K562 (cell line): ENCODE results near the gene UBE2D2. TPM values are rescaled to one million over a fixed set of nuclear protein-coding genes. Genes with fewer than 3 reads are reported as not detected.

Experiments used
- ETV5 ChIP-seq: sonication (generic); formaldehyde crosslinking; IDR thresholded peaks from 2 replicates; pipeline ENCODE4 v1.4.0; 2020; ENCODE audit warnings: low read depth, mild to moderate bottlenecking, missing genetic modification reagents
- FOSL1 ChIP-seq: fragments of 200-800 bp; sonication (Bioruptor generic); conservative IDR thresholded peaks from 2 replicates; pipeline ENCODE4 v1.6.1; 2016; ENCODE audit warnings: missing genetic modification characterization, missing compliant biosample characterization
- FOXA1 ChIP-seq: fragments of 450-650 bp; IDR thresholded peaks from 2 replicates; pipeline ENCODE4 v1.6.1; 2016; ENCODE audit warnings: mild to moderate bottlenecking, borderline replicate concordance
- GABPB2 ChIP-seq: fragments of 250-450 bp; sonication (Bioruptor Pico); conservative IDR thresholded peaks from 2 replicates; pipeline ENCODE4 v1.5.1; 2021; ENCODE audit warnings: mild to moderate bottlenecking
- GATA2 ChIP-seq: sonication (generic); formaldehyde crosslinking; IDR thresholded peaks from 2 replicates; pipeline ENCODE4 v1.4.0; 2020; ENCODE audit warnings: mild to moderate bottlenecking, missing genetic modification reagents
- JUND ChIP-seq, 2 experiments: IDR thresholded peaks; 2 replicates in 1 of 2; 3 replicates in 1 of 2; pipeline ENCODE4 v1.6.1; 2011; ENCODE audit warnings: borderline replicate concordance in 2 of 2, low read depth in 2 of 2, low read length in 2 of 2, improper control_type of control experiment in 1 of 2, missing biosample characterization in 1 of 2, missing genetic modification characterization in 1 of 2, missing genetic modification reagents in 1 of 2
- LCOR ChIP-seq: sonication (generic); formaldehyde crosslinking; IDR thresholded peaks from 2 replicates; pipeline ENCODE4 v1.8.0; 2022; ENCODE audit warnings: mild to moderate bottlenecking, missing genetic modification reagents
- LEF1 ChIP-seq: fragments of 450-650 bp; IDR thresholded peaks from 2 replicates; pipeline ENCODE4 v1.6.1; 2016; ENCODE audit warnings: mild to moderate bottlenecking
- RBM14 ChIP-seq: fragments of 200-400 bp; formaldehyde crosslinking; IDR thresholded peaks from 2 replicates; pipeline ENCODE4 v1.6.1; 2018; ENCODE audit warnings: low read depth, mild to moderate bottlenecking, low read length, moderate library complexity, borderline replicate concordance; ENCODE audit not compliant: insufficient read depth
- RBM22 ChIP-seq: fragments of 200-400 bp; formaldehyde crosslinking; IDR thresholded peaks from 2 replicates; pipeline ENCODE4 v1.6.1; 2018; ENCODE audit warnings: low read length, low read depth; ENCODE audit not compliant: poor library complexity, severe bottlenecking
- TCF3 ChIP-seq: sonication (generic); formaldehyde crosslinking; IDR thresholded peaks from 2 replicates; pipeline ENCODE4 v1.4.0; 2020; ENCODE audit warnings: mild to moderate bottlenecking, missing genetic modification reagents
- ZEB2 ChIP-seq: fragments of 450-650 bp; IDR thresholded peaks from 2 replicates; pipeline ENCODE4 v1.6.1; 2016
- ZNF232 ChIP-seq: sonication (generic); formaldehyde crosslinking; IDR thresholded peaks from 2 replicates; pipeline ENCODE4 v1.8.0; 2022; ENCODE audit warnings: mild to moderate bottlenecking, missing genetic modification reagents
- ZNF347 ChIP-seq: fragments of 450-650 bp; formaldehyde crosslinking; IDR thresholded peaks from 2 replicates; pipeline ENCODE4 v1.4.0; 2020; ENCODE audit warnings: low read depth, mild to moderate bottlenecking, moderate library complexity
- ZNF584 ChIP-seq: fragments of 200-800 bp; sonication (Bioruptor generic); IDR thresholded peaks from 2 replicates; pipeline ENCODE4 v1.6.1; 2016; ENCODE audit warnings: low read depth, mild to moderate bottlenecking, missing genetic modification characterization, missing compliant biosample characterization
- polyA plus RNA-seq, 8 experiments: library from polyadenylated mRNA; depleted of rRNA in 4 of 8; stranded (reverse) in 5 of 8; unstranded in 3 of 8; fragments of >200 nt; fragmentation: Nextera tagmentation in 2 of 8; fragmentation: Illumina TruSeq in 1 of 8; extraction: Ambion mirVana in 2 of 8; extraction: Trizol in 1 of 8; gene quantifications; 2 replicates each; pipeline versions ENCODE4 v1.2.1 to v1.2.3, GENCODE V29; 2011 to 2014; ENCODE audit warnings: inconsistent platforms in 1 of 8, missing spikeins in 1 of 8
- total RNA-seq, 7 experiments: library from RNA; depleted of rRNA in 6 of 7; stranded (reverse); fragments of >200 nt in 6 of 7; fragmentation: Illumina TruSeq in 2 of 7; extraction: Trizol in 2 of 7; gene quantifications; 2 replicates each; pipeline versions ENCODE4 v1.2.1 to v1.2.3, GENCODE V29; 2011 to 2021; ENCODE audit warnings: low replicate concordance in 1 of 7
- TF ChIP-seq, protein P1 (sequence below): fragments of 250-450 bp; sonication (Bioruptor Pico); IDR thresholded peaks from 2 replicates; pipeline ENCODE4 v1.8.0; 2021; ENCODE audit warnings: mild to moderate bottlenecking, moderate library complexity
- TF ChIP-seq, protein P2 (sequence below): sonication (generic); formaldehyde crosslinking; IDR thresholded peaks from 2 replicates; pipeline ENCODE4 v1.9.0; 2022; ENCODE audit warnings: mild to moderate bottlenecking, missing genetic modification reagents
- TF ChIP-seq, protein P3 (sequence below): fragments of 450-650 bp; IDR thresholded peaks from one replicate; pipeline ENCODE4 v1.6.1; 2018; ENCODE audit warnings: mild to moderate bottlenecking, moderate library complexity; ENCODE audit not compliant: partially characterized antibody
- TF ChIP-seq, protein P4 (sequence below): sonication (generic); IDR thresholded peaks from 2 replicates; pipeline ENCODE4 v1.6.1; 2016
- TF ChIP-seq, protein P5 (sequence below): sonication (generic); formaldehyde crosslinking; IDR thresholded peaks from 2 replicates; pipeline ENCODE4 v1.8.1; 2023; ENCODE audit warnings: mild to moderate bottlenecking, missing genetic modification reagents

UBE2D2 gene
- total and polyA plus RNA-seq, 9 of the 15 experiments (the other 6 are each of a cell fraction or from before 2014, with no cell fraction given) = 53.6 to 198 (median 122) TPM

DNA sequence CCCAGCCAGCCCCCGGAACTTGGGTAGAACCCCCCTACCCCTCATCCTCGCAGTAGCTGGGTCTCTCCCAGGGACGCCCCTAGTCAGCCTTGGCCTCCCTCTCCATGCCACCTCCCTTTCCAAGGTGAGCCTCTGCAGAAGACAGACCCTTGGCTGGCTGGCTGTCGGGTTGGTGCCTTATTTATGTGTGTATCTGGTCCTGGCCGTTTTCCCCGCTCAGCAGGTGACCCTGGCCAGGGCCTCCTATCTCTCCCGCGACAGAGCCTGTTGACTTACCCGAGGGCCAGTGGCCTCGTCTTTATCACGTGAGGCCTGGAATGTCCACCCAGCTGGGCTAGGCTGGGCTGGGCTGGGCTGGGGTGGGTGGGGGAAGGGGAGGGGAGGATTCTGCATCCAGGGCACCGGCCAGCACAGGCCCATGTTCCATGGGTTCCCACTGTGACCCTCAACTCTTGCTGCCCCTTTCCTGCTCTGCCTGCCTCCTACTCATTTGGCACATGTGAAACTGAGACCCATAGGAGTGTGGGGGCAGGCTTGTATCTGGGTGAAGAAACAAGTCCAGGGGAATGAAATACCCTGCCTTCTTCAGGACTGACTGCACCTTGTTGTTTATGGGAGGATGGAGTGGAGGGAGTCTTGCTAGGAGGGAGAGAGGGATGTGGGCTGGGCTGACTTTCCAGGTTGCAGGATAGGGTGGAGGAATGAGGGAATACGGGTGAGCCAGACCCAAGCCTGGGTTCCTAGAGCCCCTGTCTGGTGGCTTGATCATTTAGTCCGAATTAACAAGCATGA, 90.1 kb downstream of the UBE2D2 start (continued):
- TF ChIP-seq FOSL1 (tag) (no peak), FOXA1 (no peak), ETV5 (CRISPR knock-in tag) (peak; percentile 39; the same call in 1 of the 2 replicates), JUND (IDR thresholded peaks at IDR 0.05; ENCODE audit: borderline replicate concordance, low read depth, low read length) (peak; percentile 21; the same call in 1 of the 2 replicates), JUND (tag; IDR thresholded peaks at IDR 0.05; ENCODE audit: borderline replicate concordance, low read depth, low read length) (no peak; the same call in 2 of the 3 replicates), LCOR (peak; percentile 63; the same call in 1 of the 2 replicates), RBM22 (no peak), GATA2 (CRISPR knock-in tag) (peak; percentile 27; the same call in 1 of the 2 replicates), ZNF232 (CRISPR knock-in tag) (no peak), GABPB2 (CRISPR knock-in tag) (no peak), ZEB2 (no peak), ZNF347 (CRISPR knock-in tag) (no peak), LEF1 (peak; percentile 42; the same call in 1 of the 2 replicates), ZNF584 (CRISPR knock-in tag) (no peak), TCF3 (CRISPR knock-in tag) (peak; percentile 82), RBM14 (no peak)
- TF ChIP-seq, protein P1, sequence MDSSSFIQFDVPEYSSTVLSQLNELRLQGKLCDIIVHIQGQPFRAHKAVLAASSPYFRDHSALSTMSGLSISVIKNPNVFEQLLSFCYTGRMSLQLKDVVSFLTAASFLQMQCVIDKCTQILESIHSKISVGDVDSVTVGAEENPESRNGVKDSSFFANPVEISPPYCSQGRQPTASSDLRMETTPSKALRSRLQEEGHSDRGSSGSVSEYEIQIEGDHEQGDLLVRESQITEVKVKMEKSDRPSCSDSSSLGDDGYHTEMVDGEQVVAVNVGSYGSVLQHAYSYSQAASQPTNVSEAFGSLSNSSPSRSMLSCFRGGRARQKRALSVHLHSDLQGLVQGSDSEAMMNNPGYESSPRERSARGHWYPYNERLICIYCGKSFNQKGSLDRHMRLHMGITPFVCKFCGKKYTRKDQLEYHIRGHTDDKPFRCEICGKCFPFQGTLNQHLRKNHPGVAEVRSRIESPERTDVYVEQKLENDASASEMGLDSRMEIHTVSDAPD (CRISPR knock-in tag) = no peak
- TF ChIP-seq, protein P2, sequence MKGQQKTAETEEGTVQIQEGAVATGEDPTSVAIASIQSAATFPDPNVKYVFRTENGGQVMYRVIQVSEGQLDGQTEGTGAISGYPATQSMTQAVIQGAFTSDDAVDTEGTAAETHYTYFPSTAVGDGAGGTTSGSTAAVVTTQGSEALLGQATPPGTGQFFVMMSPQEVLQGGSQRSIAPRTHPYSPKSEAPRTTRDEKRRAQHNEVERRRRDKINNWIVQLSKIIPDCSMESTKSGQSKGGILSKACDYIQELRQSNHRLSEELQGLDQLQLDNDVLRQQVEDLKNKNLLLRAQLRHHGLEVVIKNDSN = peak; percentile 87
- TF ChIP-seq, protein P3, sequence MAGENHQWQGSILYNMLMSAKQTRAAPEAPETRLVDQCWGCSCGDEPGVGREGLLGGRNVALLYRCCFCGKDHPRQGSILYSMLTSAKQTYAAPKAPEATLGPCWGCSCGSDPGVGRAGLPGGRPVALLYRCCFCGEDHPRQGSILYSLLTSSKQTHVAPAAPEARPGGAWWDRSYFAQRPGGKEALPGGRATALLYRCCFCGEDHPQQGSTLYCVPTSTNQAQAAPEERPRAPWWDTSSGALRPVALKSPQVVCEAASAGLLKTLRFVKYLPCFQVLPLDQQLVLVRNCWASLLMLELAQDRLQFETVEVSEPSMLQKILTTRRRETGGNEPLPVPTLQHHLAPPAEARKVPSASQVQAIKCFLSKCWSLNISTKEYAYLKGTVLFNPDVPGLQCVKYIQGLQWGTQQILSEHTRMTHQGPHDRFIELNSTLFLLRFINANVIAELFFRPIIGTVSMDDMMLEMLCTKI = no peak
- TF ChIP-seq, protein P4, sequence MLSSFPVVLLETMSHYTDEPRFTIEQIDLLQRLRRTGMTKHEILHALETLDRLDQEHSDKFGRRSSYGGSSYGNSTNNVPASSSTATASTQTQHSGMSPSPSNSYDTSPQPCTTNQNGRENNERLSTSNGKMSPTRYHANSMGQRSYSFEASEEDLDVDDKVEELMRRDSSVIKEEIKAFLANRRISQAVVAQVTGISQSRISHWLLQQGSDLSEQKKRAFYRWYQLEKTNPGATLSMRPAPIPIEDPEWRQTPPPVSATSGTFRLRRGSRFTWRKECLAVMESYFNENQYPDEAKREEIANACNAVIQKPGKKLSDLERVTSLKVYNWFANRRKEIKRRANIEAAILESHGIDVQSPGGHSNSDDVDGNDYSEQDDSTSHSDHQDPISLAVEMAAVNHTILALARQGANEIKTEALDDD = no peak
- TF ChIP-seq, protein P5, sequence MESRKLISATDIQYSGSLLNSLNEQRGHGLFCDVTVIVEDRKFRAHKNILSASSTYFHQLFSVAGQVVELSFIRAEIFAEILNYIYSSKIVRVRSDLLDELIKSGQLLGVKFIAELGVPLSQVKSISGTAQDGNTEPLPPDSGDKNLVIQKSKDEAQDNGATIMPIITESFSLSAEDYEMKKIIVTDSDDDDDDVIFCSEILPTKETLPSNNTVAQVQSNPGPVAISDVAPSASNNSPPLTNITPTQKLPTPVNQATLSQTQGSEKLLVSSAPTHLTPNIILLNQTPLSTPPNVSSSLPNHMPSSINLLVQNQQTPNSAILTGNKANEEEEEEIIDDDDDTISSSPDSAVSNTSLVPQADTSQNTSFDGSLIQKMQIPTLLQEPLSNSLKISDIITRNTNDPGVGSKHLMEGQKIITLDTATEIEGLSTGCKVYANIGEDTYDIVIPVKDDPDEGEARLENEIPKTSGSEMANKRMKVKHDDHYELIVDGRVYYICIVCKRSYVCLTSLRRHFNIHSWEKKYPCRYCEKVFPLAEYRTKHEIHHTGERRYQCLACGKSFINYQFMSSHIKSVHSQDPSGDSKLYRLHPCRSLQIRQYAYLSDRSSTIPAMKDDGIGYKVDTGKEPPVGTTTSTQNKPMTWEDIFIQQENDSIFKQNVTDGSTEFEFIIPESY (CRISPR knock-in tag) = no peak
